Panc1 (cell line): ENCODE results near the gene MYRFL. TPM values are rescaled to one million over a fixed set of nuclear protein-coding genes. Genes with fewer than 3 reads are reported as not detected.

Source experiments
- ATAC-seq: fragments of 200-7000 bp; cut with Tn5 transposase; 2 replicates; pipeline ENCODE4 v1.9.1; 2020; ENCODE audit warnings: mild to moderate bottlenecking, moderate library complexity
- BruUV-seq: library from RNA; stranded (reverse); fragments of 400-500 nt; replicated peaks from 2 replicates; lab custom pipeline; 2021; lab: Mats Ljungman, UMichigan
- CTCF ChIA-PET: fragments of 300-600 bp; sonication (Branson Sonifier 250); formaldehyde crosslinking; loops from one replicate; lab custom pipeline; 2022; ENCODE audit warnings: antibody characterized with exemption; lab: Charles Lee
- POLR2A ChIA-PET: fragments of 300-600 bp; sonication (Branson Sonifier 250); formaldehyde crosslinking; loops from one replicate; lab custom pipeline; 2022; ENCODE audit warnings: antibody characterized with exemption; lab: Charles Lee
- DNase-seq: peaks from one replicate; pipeline ENCODE4 v3.0.0-alpha.2; 2010; ENCODE audit warnings: low read depth, low spot score
- H3K27ac ChIP-seq: 2 replicates; pipeline ENCODE4 v1.5.1; 2011; ENCODE audit warnings: mild to moderate bottlenecking, low read length, inconsistent platforms
- H3K27me3 ChIP-seq: fragments of 200-500 bp; sonication (Bioruptor generic); 2 replicates; pipeline ENCODE4 v1.6.0; 2014; ENCODE audit warnings: low read length, inconsistent platforms; ENCODE audit not compliant: control insufficient read depth, insufficient read depth
- H3K36me3 ChIP-seq: fragments of 200-500 bp; sonication (Bioruptor generic); 2 replicates; pipeline ENCODE4 v1.5.1; 2014; ENCODE audit warnings: inconsistent platforms, mild to moderate bottlenecking, low read length, moderate library complexity; ENCODE audit not compliant: control insufficient read depth, insufficient read depth
- H3K4me1 ChIP-seq: 2 replicates; pipeline ENCODE4 v1.5.1; 2011; ENCODE audit warnings: inconsistent platforms, mild to moderate bottlenecking, low read length, moderate library complexity; ENCODE audit not compliant: control insufficient read depth, insufficient read depth
- H3K4me3 ChIP-seq, 2 experiments: 2 replicates each; pipeline ENCODE4 v1.5.1; 2011 to 2012; ENCODE audit warnings: low read depth in 2 of 2, low read length in 2 of 2, mild to moderate bottlenecking in 2 of 2, inconsistent platforms in 1 of 2, moderate library complexity in 1 of 2
- H3K9me3 ChIP-seq: fragments of 200-500 bp; sonication (Bioruptor generic); 2 replicates; pipeline ENCODE4 v1.5.1; 2014; ENCODE audit warnings: low read depth, mild to moderate bottlenecking, inconsistent platforms, low read length, moderate library complexity; ENCODE audit not compliant: control insufficient read depth, insufficient read depth
- POLR2AphosphoS5 ChIP-seq: IDR thresholded peaks from 2 replicates; pipeline ENCODE4 v1.6.1; 2012; ENCODE audit warnings: mild to moderate bottlenecking, low read depth, low read length, moderate library complexity
- SIN3A ChIP-seq: IDR thresholded peaks from 2 replicates; pipeline ENCODE4 v1.6.1; 2012; ENCODE audit warnings: low read depth, mild to moderate bottlenecking, low read length, moderate library complexity, borderline replicate concordance; ENCODE audit not compliant: insufficient read depth
- TCF7L2 ChIP-seq: IDR thresholded peaks from 2 replicates; pipeline ENCODE4 v1.6.1; 2011; ENCODE audit warnings: mild to moderate bottlenecking, low read depth, low read length, inconsistent platforms
- in situ Hi-C: cut with HindIII; loops from 2 replicates; pipeline ENCODE4 v1.10.0; 2016; ENCODE audit warnings: low sequenced_read_pairs, low pct_unique_long_range_greater_than_20kb
- intact Hi-C: fragments of 100-400 bp; cut with micrococcal nuclease; formaldehyde crosslinking; loops from one replicate; pipeline ENCODE4 v1.10.0; 2022; ENCODE audit not compliant: unreplicated experiment
- total RNA-seq: library from RNA; stranded (reverse); gene quantifications from one replicate; pipeline ENCODE4 v1.2.1, GENCODE V29; 2021; ENCODE audit not compliant: unreplicated experiment
- TF ChIP-seq, protein P1 (sequence below), 2 experiments: IDR thresholded peaks; 2 replicates each; pipeline ENCODE4 v1.6.1; 2011 to 2012; ENCODE audit warnings: low read depth in 2 of 2, control low read depth in 1 of 2, low read length in 1 of 2, mild to moderate bottlenecking in 1 of 2, moderate library complexity in 1 of 2; ENCODE audit not compliant: insufficient read depth in 1 of 2
- TF ChIP-seq, protein P2 (sequence below): fragments of 450-650 bp; IDR thresholded peaks from 2 replicates; pipeline ENCODE4 v1.5.1; 2017; ENCODE audit warnings: mild to moderate bottlenecking

MYRFL gene
- total RNA-seq, 1 experiment from 2014 or later: not detected

GRCh38 chr12:69884386-69884785, 59.4 kb downstream of the MYRFL start:
- POLR2A ChIA-PET: no interaction called here
- in situ Hi-C loops: no loop called here
- BruUV-seq: no TSS peak

DNA sequence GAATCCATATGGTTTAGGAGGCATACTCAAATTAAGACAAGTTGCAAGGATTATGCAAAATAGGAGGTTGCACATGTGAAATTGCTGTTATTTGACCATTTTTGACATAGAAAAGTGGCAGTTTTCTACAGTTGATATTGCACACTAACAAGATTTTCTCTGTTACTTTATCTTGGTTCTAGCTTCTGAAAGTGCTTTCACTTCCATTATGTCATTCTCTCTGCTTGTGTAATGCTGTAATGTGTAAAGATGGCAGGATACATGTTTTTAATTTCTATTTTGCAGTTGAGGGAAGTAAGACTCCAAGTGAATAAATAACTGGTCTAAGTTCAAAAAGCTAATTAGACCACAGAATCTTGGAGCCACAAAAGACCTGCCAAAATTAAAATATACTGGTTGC, 60.6 kb downstream of the MYRFL start:
- CTCF ChIA-PET: no interaction called here
- no TSS peak for BruUV-seq
- no peak overlapping the region for H3K27ac ChIP-seq
- H3K4me1 ChIP-seq: no peaks in the 10 kb centered on the region
- in situ Hi-C loops: no loop called here
- intact Hi-C loops: no loop called here
- POLR2A ChIA-PET: no interaction called here
- no peaks in the 10 kb centered on the region for H3K36me3 ChIP-seq
- TF ChIP-seq SIN3A (no peak), TCF7L2 (no peak), POLR2AphosphoS5 (no peak)
- TF ChIP-seq, protein P1, sequence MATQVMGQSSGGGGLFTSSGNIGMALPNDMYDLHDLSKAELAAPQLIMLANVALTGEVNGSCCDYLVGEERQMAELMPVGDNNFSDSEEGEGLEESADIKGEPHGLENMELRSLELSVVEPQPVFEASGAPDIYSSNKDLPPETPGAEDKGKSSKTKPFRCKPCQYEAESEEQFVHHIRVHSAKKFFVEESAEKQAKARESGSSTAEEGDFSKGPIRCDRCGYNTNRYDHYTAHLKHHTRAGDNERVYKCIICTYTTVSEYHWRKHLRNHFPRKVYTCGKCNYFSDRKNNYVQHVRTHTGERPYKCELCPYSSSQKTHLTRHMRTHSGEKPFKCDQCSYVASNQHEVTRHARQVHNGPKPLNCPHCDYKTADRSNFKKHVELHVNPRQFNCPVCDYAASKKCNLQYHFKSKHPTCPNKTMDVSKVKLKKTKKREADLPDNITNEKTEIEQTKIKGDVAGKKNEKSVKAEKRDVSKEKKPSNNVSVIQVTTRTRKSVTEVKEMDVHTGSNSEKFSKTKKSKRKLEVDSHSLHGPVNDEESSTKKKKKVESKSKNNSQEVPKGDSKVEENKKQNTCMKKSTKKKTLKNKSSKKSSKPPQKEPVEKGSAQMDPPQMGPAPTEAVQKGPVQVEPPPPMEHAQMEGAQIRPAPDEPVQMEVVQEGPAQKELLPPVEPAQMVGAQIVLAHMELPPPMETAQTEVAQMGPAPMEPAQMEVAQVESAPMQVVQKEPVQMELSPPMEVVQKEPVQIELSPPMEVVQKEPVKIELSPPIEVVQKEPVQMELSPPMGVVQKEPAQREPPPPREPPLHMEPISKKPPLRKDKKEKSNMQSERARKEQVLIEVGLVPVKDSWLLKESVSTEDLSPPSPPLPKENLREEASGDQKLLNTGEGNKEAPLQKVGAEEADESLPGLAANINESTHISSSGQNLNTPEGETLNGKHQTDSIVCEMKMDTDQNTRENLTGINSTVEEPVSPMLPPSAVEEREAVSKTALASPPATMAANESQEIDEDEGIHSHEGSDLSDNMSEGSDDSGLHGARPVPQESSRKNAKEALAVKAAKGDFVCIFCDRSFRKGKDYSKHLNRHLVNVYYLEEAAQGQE (IDR thresholded peaks at IDR 0.05; ENCODE audit: insufficient read depth in 1 of 2, low read depth in 2 of 2, low read length in 1 of 2): no peak
- TF ChIP-seq, protein P2, sequence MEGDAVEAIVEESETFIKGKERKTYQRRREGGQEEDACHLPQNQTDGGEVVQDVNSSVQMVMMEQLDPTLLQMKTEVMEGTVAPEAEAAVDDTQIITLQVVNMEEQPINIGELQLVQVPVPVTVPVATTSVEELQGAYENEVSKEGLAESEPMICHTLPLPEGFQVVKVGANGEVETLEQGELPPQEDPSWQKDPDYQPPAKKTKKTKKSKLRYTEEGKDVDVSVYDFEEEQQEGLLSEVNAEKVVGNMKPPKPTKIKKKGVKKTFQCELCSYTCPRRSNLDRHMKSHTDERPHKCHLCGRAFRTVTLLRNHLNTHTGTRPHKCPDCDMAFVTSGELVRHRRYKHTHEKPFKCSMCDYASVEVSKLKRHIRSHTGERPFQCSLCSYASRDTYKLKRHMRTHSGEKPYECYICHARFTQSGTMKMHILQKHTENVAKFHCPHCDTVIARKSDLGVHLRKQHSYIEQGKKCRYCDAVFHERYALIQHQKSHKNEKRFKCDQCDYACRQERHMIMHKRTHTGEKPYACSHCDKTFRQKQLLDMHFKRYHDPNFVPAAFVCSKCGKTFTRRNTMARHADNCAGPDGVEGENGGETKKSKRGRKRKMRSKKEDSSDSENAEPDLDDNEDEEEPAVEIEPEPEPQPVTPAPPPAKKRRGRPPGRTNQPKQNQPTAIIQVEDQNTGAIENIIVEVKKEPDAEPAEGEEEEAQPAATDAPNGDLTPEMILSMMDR: no peak
- DNase-seq: no peak
- H3K4me3 ChIP-seq: no peak overlapping the region
- no peaks in the 10 kb centered on the region for H3K9me3 ChIP-seq
- ATAC-seq: no peak
- peaks cover 12% of the 10 kb centered on the region; the same call in 1 of the 2 replicates for H3K27me3 ChIP-seq

More at GRCh38 chr12:69884386-69884785, 59.4 kb downstream of the MYRFL start:
- ATAC-seq (no peak), DNase-seq (no peak)
- no peak overlapping the region for H3K4me3 ChIP-seq
- intact Hi-C loops: no loop called here
- no peaks in the 10 kb centered on the region for H3K4me1 ChIP-seq
- CTCF ChIA-PET: no interaction called here
- H3K9me3 ChIP-seq: no peaks in the 10 kb centered on the region
- H3K36me3 ChIP-seq: no peaks in the 10 kb centered on the region
- H3K27ac ChIP-seq: no peak overlapping the region
- TF ChIP-seq SIN3A (no peak), POLR2AphosphoS5 (no peak), TCF7L2 (no peak)
- TF ChIP-seq, protein P1 (IDR thresholded peaks at IDR 0.05; ENCODE audit: insufficient read depth in 1 of 2, low read depth in 2 of 2, low read length in 1 of 2): no peak
- TF ChIP-seq, protein P2: no peak
- H3K27me3 ChIP-seq: peaks cover 17% of the 10 kb centered on the region; the same call in 1 of the 2 replicates
